T-helper 9 cell (primary cell): ENCODE results near the gene BGLAP.
A peak's percentile ranks its signal among the peaks of the same experiment; 100 is the strongest.

Experiments used
- DNase-seq: peaks from one replicate; pipeline ENCODE4 v3.0.0-alpha.2; 2020

Gene BGLAP

DNA sequence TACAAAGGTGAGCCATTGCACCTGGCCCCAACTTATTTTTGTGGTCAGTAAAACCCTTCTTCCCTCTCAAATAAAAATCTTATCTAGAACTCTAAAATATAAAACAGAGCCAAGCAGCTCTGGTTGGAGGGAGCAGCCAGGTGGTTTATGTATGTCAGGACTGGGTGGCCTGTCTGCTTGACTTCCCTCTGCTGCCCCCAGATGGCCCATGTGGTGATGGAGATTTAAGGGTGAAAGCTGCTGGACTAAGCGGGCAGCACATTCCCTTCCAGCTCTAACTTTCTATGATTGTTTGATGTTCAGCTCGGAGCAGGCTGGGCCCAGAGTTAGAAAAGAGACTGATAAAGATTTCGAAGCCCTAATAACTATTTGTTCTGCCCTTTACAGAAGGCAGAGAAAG, 17.8 kb downstream of the BGLAP start:
- no peak for DNase-seq

DNA sequence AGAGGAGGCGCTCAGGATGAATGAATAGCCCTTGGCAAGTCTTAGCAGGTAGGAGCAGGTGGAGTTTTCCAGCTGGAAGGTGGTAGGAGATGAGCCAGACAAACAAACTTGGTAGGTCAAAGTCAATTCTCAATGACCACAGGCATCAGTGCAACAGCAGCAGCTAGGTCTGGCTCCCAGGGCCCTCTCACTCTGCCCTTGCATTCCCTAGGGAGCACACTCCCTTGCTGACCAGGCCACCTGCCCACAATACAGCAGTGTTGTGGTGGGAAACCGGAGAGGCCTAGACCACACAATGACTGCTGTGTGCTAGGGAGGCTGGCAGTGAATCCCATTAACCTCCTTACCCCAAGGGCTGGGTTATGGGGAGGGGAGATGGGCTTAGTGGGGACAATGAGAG, 18.9 kb downstream of the BGLAP start:
- no peak for DNase-seq

GRCh38 chr1:156262461-156263287, 20.7 kb downstream of the BGLAP start:
- DNase-seq: no peak

GRCh38 chr1:156263288-156263655, 21.3 kb downstream of the BGLAP start:
- no peak for DNase-seq

GRCh38 chr1:156266051-156266450, 24.1 kb downstream of the BGLAP start:
- DNase-seq: no peak

- no peak for DNase-seq
These were observed 26.4 kb downstream of the BGLAP start for GRCh38 chr1:156268336-156268735.

DNA sequence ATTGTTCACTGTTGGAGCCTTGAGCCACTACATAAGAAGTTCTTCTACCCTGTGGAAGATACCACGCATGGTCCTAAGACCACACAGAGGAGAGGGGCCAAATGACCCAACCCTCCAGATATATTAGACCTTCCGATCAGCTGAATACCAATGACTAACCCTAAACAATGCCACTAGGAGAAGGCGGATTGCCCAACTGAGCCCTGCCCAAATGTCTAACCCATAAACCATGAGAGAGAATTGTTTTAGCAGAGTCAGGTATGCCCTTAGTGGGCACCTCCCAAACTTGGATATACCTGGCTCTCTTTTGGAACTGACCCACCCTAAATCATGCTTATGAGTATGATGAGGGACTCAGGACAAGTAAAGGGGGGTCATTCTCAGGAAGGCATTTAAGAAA, 28.3 kb downstream of the BGLAP start:
- DNase-seq: no peak

DNA sequence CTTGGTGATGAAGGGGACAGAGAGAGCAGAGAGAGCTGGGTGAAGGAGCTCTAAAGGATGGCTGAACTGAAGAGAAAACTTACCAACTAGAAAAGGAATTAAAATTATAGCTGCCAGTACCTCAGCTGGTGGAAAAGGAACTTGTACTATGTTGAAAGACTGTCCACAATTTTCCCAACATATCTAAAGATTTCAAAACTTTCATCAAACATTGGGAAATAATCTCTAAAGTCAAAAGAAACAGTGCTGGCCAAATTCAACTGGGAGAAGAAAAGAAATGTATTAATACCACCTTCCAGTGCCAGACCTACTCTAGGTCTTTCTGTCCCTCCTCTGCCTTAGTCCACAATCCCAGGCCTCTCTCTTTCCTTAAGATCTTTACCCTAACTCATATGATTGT, 34.5 kb downstream of the BGLAP start:
- DNase-seq: no peak

- DNase-seq: no peak
These were observed 35.0 kb downstream of the BGLAP start for GRCh38 chr1:156276966-156277381.

- DNase-seq: no peak
These were observed 37.9 kb downstream of the BGLAP start for GRCh38 chr1:156279837-156280236.

DNA sequence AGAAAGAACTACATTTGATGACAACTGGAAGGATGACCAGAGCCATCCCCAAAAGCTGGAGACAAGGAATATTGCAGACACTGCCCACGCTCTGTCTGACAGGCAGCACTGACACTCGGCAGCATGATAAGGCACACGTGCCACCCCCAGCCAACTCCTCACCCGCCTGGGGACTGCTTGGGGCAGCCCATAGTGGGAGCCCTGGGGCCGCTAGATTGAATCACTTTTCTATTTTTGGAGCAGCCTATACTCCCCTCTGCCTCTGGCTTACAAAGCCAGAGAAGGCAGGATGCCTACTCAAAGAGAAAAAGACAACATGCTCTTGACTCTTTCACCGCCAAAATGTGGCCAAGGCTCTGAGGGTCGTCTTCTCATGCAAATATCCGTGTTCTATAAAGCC, 39.3 kb downstream of the BGLAP start:
- no peak for DNase-seq

DNA sequence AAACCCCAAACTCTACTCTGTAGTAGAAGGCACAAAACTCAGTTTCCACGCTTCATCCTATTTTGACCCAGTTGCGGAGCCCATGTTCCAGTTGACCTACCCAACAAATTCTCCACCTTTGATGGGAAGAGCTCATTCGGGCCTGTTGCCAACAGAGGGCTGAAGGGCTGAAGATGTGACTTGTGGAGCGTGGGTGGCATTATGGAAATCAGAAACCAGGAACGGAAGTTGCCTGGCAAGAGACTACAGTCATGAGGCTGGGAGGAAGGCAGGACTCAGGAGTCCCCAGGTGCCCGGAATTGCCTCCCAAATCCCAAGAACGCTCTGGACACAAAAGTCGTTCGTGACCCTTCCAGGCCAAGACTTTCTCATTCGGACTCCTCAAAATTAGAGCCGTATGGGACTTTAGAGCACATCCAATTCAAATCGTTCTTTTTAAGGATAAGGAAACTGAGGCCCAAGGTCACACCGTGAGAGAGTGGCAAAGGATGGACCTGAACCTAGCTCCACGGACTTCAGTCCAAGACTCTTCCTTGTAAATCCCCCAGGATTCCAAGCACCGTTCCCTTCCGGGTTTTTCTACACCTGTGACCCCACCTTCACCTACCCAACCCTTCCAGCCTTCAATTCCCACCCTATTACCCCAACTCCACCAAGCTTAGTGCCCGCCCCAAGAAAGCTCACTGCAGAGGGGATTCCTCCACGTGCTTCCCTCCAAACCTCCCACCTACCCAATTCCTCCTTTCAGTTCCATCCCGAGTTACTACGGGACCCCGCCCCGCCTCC, 39.9 kb downstream of the BGLAP start:
- DNase-seq: no peak

- peak; percentile 91 for DNase-seq
These were observed 40.7 kb downstream of the BGLAP start, which contains the start of gene SMG5 for GRCh38 chr1:156282479-156283222. Gene SMG5 (minus strand): TSS chr1:156282825. CDS start chr1:156282680, 145 bp downstream.

GRCh38 chr1:156283521-156283920, 41.5 kb downstream of the BGLAP start:
- no peak for DNase-seq

DNA sequence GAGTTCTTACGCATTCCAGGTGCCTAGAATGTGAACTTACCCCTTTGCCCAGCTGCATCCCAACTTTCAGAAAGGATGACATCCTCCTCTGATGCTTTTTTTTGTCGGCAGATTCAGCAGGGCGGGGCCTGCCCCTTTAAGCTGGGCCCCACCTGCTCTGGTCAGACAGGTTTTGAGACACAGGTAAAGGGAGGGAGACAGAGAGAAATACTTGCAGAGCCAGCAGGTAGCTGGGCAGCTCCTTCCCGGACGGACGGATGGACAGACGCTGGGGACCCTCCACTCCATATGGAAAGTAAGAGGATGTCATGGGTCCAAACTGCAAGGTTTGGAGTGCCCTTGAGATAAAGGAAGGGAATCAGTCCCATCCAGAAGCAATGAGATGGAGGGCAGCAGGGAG, 42.1 kb downstream of the BGLAP start, which contains the start of gene TMEM79:
TMEM79 (plus strand) TSS at position 214 of the 400 bp plus-strand sequence. CDS start 902 bp downstream, outside the sequence.
- DNase-seq: no peak

DNA sequence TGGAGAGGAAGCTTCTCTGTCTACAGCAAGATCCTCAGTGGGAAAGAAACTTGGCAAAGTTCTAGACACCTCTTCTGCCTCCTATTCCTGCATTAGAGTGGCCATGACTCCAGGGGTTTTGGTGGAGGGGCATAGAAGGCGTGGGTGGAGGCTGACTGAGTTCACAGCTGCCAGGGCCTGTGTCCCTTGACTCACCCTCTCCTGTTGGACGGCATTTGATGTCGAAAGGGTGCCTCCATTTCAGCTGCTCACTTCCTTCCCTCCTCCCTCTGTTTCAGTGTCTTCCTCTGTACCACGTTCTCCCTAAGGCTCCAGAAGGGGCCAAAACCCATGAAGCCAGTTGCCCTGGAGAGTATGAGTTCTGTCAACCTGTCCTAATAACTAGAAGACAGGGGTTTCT, 42.8 kb downstream of the BGLAP start:
- DNase-seq: no peak

GRCh38 chr1:156285437-156285836, 43.5 kb downstream of the BGLAP start:
- DNase-seq: no peak

DNA sequence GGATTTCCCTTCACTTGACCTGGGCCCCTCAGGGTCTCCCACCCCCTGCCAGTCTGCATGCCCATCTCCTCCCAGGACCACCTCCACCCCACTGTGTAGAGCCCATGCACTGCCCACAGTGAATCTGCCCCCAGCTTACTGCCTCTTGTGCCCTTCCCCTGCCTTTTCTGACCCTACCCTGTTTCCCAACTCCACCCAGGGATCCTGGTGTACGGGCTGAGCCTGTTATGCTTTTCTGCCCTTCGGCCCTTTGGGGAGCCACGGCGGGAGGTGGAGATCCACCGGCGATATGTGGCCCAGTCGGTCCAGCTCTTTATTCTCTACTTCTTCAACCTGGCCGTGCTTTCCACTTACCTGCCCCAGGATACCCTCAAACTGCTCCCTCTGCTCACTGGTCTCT, 44.1 kb downstream of the BGLAP start:
- DNase-seq: no peak

DNA sequence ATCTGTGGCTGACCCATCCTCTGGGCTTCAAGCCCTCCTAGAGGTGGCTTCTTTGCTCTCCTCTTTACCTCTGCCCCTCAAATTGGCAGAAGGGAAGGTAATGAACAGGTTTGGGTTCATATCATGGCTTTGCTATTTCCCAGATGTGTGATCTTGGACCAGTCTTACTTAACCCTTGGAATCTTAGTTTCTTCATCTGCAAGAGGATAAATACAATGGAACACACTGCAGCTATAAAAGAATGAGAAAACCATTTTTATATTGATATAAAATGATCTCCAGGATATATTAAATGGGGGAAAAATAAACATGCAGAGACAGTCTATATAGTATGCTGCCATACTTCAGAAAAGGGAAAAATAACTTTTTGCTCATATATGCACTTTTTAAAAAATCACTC, 47.9 kb downstream of the BGLAP start:
- no peak for DNase-seq

GRCh38 chr1:156291226-156292061, 49.5 kb downstream of the BGLAP start:
- DNase-seq: no peak
